Measurements from ENCODE around the gene CHRDL1. TPM values are rescaled to one million over a fixed set of nuclear protein-coding genes. Genes with fewer than 3 reads are reported as not detected.

The CHRDL1 gene
- polyA plus RNA-seq, 1 of the 3 experiments (the other 2 are of a cell fraction): 0.64 TPM

DNA sequence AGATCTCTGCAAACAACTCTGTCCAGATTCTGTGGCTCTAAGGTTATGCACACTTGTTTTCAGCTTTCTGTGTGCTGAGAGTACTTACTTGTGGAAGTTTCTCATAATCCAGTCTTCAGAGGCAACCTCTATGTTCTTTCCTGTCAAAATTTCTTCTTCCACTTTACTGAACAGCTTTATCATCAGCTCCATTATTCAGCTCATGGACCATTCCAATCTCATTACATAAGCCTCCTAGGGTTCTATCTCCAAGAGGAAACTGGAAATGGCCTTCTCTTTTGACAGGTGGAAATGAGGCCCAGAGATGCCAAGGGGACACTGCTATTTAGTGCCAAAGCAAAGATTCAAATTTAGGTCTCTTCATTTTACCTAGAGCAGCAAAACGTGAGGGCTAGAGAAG lies 61.3 kb downstream of the CHRDL1 start:
- Histone ChIP-seq H3F3A (replicated peaks; ENCODE audit: insufficient read depth) (no peaks in the 10 kb centered on the region), H3K4me2 (no peak overlapping the region), H3K4me3 (ENCODE audit: low read depth in 2 of 2, low read length in 1 of 2) (no peak overlapping the region), H3K9me2 (no peaks in the 10 kb centered on the region), H3K27ac (ENCODE audit: low read depth in 2 of 2, low read length in 1 of 2) (no peak overlapping the region), H3K27me3 (ENCODE audit: insufficient read depth) (no peaks in the 10 kb centered on the region), H4K20me1 (ENCODE audit: insufficient read depth) (no peaks in the 10 kb centered on the region), H2AFZ (ENCODE audit: low read depth) (no peak overlapping the region), H3K4me1 (ENCODE audit: control insufficient read depth in 1 of 2, insufficient read depth in 2 of 2, low read depth in 1 of 2, low read length in 1 of 2) (no peaks in the 10 kb centered on the region), H3K9me3 (no peaks in the 10 kb centered on the region), H3K36me3 (replicated peaks in 1 of 2; ENCODE audit: control insufficient read depth in 1 of 2, insufficient read depth in 2 of 2, low read length in 1 of 2) (no peaks in the 10 kb centered on the region), H3K79me2 (ENCODE audit: insufficient read depth) (no peaks in the 10 kb centered on the region), H3K9ac (no peak overlapping the region)
- POLR2A ChIA-PET: no interaction called here
- CTCF ChIA-PET: no interaction called here
- WGBS (ENCODE audit: low lambda C conversion rate): 8% methylated on average over 1 of the region's 1 CpG
- TF ChIP-seq MEF2A (IDR thresholded peaks at IDR 0.05; ENCODE audit: borderline replicate concordance, low read depth) (no peak), GABPA (IDR thresholded peaks at IDR 0.05; ENCODE audit: low read depth) (no peak), GATA2 (CRISPR knock-in tag; IDR thresholded peaks at IDR 0.05) (no peak), CTCF (IDR thresholded peaks at IDR 0.05) (no peak), USF2 (IDR thresholded peaks at IDR 0.05; ENCODE audit: borderline replicate concordance, low read depth, low read length) (no peak), SIN3A (IDR thresholded peaks at IDR 0.05; ENCODE audit: borderline replicate concordance, low read depth, low read length) (no peak), REST (IDR thresholded peaks at IDR 0.05; ENCODE audit: low read depth, low read length) (no peak), YY1 (IDR thresholded peaks at IDR 0.05; ENCODE audit: low read depth) (no peak), EZH2phosphoT487 (IDR thresholded peaks at IDR 0.05; ENCODE audit: borderline replicate concordance, low read depth) (no peak), ELF1 (IDR thresholded peaks at IDR 0.05) (no peak), TAF1 (IDR thresholded peaks at IDR 0.05; ENCODE audit: borderline replicate concordance, low read depth, low read length) (no peak), MXI1 (IDR thresholded peaks at IDR 0.05; ENCODE audit: low read depth, low read length) (no peak), NRF1 (IDR thresholded peaks at IDR 0.05; ENCODE audit: low read depth, low read length) (no peak), FOSL2 (IDR thresholded peaks at IDR 0.05; ENCODE audit: borderline replicate concordance, low read depth) (no peak), MAX (IDR thresholded peaks at IDR 0.05; ENCODE audit: low read depth) (no peak), EP300 (IDR thresholded peaks at IDR 0.05; ENCODE audit: borderline replicate concordance in 1 of 2, low read depth in 1 of 2, low read length in 1 of 2) (no peak), FOXM1 (IDR thresholded peaks at IDR 0.05; ENCODE audit: low read depth) (no peak)
- TF ChIP-seq, protein P1, sequence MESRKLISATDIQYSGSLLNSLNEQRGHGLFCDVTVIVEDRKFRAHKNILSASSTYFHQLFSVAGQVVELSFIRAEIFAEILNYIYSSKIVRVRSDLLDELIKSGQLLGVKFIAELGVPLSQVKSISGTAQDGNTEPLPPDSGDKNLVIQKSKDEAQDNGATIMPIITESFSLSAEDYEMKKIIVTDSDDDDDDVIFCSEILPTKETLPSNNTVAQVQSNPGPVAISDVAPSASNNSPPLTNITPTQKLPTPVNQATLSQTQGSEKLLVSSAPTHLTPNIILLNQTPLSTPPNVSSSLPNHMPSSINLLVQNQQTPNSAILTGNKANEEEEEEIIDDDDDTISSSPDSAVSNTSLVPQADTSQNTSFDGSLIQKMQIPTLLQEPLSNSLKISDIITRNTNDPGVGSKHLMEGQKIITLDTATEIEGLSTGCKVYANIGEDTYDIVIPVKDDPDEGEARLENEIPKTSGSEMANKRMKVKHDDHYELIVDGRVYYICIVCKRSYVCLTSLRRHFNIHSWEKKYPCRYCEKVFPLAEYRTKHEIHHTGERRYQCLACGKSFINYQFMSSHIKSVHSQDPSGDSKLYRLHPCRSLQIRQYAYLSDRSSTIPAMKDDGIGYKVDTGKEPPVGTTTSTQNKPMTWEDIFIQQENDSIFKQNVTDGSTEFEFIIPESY (IDR thresholded peaks at IDR 0.05; ENCODE audit: borderline replicate concordance, low read depth): no peak
- TF ChIP-seq, protein P2, sequence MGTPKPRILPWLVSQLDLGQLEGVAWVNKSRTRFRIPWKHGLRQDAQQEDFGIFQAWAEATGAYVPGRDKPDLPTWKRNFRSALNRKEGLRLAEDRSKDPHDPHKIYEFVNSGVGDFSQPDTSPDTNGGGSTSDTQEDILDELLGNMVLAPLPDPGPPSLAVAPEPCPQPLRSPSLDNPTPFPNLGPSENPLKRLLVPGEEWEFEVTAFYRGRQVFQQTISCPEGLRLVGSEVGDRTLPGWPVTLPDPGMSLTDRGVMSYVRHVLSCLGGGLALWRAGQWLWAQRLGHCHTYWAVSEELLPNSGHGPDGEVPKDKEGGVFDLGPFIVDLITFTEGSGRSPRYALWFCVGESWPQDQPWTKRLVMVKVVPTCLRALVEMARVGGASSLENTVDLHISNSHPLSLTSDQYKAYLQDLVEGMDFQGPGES (IDR thresholded peaks at IDR 0.05; ENCODE audit: low read depth, low read length): no peak
- DNase-seq: no peak
